ENCODE results near the gene ADAMTSL1.

GRCh38 chr9:18689921-18690320, 216.0 kb downstream of the ADAMTSL1 start:
- TF ChIP-seq, protein P1, sequence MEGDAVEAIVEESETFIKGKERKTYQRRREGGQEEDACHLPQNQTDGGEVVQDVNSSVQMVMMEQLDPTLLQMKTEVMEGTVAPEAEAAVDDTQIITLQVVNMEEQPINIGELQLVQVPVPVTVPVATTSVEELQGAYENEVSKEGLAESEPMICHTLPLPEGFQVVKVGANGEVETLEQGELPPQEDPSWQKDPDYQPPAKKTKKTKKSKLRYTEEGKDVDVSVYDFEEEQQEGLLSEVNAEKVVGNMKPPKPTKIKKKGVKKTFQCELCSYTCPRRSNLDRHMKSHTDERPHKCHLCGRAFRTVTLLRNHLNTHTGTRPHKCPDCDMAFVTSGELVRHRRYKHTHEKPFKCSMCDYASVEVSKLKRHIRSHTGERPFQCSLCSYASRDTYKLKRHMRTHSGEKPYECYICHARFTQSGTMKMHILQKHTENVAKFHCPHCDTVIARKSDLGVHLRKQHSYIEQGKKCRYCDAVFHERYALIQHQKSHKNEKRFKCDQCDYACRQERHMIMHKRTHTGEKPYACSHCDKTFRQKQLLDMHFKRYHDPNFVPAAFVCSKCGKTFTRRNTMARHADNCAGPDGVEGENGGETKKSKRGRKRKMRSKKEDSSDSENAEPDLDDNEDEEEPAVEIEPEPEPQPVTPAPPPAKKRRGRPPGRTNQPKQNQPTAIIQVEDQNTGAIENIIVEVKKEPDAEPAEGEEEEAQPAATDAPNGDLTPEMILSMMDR (IDR thresholded peaks at IDR 0.05), result no peak
- TF ChIP-seq POLR2AphosphoS5 (IDR thresholded peaks at IDR 0.05) (no peak), POLR2A (IDR thresholded peaks at IDR 0.05) (no peak)

All from transverse colon (tissue), 4 donors.